Neural cell (in vitro differentiated cells): ENCODE measurements around the gene KCNK10.

Experiments used
- EP300 ChIP-seq: fragments of 450-650 bp; conservative IDR thresholded peaks from 2 replicates; pipeline ENCODE4 v1.6.1; 2014; ENCODE audit warnings: antibody characterized with exemption, mild to moderate bottlenecking, moderate library complexity; ENCODE audit not compliant: poor library complexity, severe bottlenecking
- POLR2AphosphoS5 ChIP-seq: IDR thresholded peaks from 2 replicates; pipeline ENCODE4 v1.6.1; 2012
- RAD21 ChIP-seq: fragments of 450-650 bp; conservative IDR thresholded peaks from 2 replicates; pipeline ENCODE4 v1.6.1; 2014; ENCODE audit warnings: antibody characterized with exemption, mild to moderate bottlenecking, moderate library complexity
- SMC3 ChIP-seq: fragments of 450-650 bp; conservative IDR thresholded peaks from 2 replicates; pipeline ENCODE4 v1.6.1; 2014; ENCODE audit warnings: antibody characterized with exemption, mild to moderate bottlenecking, moderate library complexity; ENCODE audit not compliant: poor library complexity
- TAF1 ChIP-seq: IDR thresholded peaks from 2 replicates; pipeline ENCODE4 v1.6.1; 2012; ENCODE audit warnings: low read depth
- TF ChIP-seq, protein P1 (sequence below): fragments of 450-650 bp; IDR thresholded peaks from 2 replicates; pipeline ENCODE4 v1.5.1; 2014; ENCODE audit warnings: antibody characterized with exemption, mild to moderate bottlenecking, moderate library complexity; ENCODE audit not compliant: poor library complexity, severe bottlenecking

DNA sequence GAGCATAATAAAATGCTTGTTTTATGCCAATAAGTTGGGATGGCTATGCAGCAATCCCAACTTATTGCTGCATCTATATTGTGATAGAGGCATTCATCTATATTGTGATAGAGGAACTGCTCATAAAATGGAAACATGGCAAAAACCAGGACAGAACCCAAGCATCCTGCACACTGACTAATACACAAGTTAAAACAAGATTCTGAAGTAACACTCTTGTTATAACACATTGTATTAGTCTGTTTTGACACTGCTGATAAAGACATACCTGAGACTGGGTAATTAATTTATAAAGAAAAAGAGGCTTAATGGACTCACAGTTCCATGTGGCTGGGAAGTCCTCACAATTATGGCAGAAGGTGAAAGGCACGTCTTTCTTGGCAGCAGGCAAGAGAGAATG is 36.8 kb downstream of the KCNK10 start:
- TF ChIP-seq POLR2AphosphoS5 (no peak), EP300 (no peak), SMC3 (no peak), RAD21 (no peak), TAF1 (no peak)
- TF ChIP-seq, protein P1, sequence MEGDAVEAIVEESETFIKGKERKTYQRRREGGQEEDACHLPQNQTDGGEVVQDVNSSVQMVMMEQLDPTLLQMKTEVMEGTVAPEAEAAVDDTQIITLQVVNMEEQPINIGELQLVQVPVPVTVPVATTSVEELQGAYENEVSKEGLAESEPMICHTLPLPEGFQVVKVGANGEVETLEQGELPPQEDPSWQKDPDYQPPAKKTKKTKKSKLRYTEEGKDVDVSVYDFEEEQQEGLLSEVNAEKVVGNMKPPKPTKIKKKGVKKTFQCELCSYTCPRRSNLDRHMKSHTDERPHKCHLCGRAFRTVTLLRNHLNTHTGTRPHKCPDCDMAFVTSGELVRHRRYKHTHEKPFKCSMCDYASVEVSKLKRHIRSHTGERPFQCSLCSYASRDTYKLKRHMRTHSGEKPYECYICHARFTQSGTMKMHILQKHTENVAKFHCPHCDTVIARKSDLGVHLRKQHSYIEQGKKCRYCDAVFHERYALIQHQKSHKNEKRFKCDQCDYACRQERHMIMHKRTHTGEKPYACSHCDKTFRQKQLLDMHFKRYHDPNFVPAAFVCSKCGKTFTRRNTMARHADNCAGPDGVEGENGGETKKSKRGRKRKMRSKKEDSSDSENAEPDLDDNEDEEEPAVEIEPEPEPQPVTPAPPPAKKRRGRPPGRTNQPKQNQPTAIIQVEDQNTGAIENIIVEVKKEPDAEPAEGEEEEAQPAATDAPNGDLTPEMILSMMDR = no peak
